ENCODE data around the gene ADCY10.
"Not testable (repeated sequence)": the region's sequence is repeated elsewhere in the genome, so short reads cannot be mapped to it uniquely, and the experiment has no call there.

The ADCY10 gene

DNA sequence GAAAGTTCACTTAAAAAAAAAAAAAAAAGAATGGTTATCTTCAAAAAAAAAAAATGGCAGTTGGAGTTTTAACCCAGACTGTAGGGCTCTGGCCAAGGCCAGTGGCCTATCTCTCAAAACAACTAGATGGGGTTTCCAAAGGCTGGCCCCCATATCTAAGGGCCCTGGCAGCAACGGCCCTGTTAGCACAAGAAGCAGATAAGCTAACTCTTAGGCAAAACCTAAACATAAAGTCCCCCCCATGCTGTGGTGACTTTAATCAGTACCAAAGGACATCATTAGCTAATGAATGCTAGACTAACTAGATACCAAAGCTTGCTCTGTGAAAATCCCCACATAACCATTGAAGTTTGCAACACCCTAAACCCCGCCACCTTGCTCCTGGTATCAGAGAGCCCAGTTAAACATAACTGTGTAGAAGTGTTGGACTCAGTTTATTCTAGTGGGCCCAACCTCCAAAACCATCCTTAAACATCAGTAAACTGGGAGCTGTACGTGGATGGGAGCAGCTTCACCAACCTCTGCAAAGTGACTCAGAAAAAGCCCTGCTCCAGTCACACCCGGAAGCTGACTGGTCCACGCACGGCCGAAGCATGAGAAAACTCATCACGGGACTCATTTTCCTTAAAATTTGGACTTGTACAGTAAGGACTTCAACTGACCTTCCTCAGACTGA lies 47.1 kb downstream of the ADCY10 start:
- not testable (repeated sequence) for H3K4me1 ChIP-seq (ENCODE audit: control insufficient read depth, insufficient read depth, low read length); H3K4me3 ChIP-seq (ENCODE audit: insufficient read depth, low read depth, low read length); H3K27ac ChIP-seq (ENCODE audit: insufficient read depth, low read depth, low read length, poor library complexity, severe bottlenecking); H3K27me3 ChIP-seq (ENCODE audit: control insufficient read depth, insufficient read depth, low read length, poor library complexity, severe bottlenecking); H3K9me3 ChIP-seq (ENCODE audit: control insufficient read depth, low read length); H3K36me3 ChIP-seq (ENCODE audit: control insufficient read depth, insufficient read depth, low read length)
- WGBS, 2 experiments, result 95 to 97% methylated on average over 6 to 8 of the region's 8 CpGs

DNA sequence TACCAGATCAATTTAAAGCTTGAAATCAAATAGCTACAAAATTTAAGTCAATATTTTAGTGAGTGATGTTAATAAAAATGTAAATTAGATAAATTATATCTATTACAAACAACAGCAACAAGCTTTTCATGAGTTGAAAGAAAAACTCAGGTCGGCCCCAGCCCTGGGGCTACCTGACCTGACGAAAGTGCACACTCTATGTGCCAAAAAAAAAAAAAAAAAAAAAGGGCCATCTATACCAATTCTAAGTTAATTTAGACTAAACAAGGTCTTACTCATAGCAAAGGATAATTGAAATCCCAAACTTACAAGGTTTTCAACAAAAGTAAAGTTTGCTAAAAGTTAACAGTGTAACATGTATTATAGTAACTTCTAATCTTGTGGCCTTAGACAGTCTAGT lies 47.6 kb downstream of the ADCY10 start:
- H3K27ac ChIP-seq (ENCODE audit: insufficient read depth, low read depth, low read length, poor library complexity, severe bottlenecking); H3K4me3 ChIP-seq (ENCODE audit: insufficient read depth, low read depth, low read length); H3K4me1 ChIP-seq (ENCODE audit: control insufficient read depth, insufficient read depth, low read length); H3K9me3 ChIP-seq (ENCODE audit: control insufficient read depth, low read length); H3K27me3 ChIP-seq (ENCODE audit: control insufficient read depth, insufficient read depth, low read length, poor library complexity, severe bottlenecking); H3K36me3 ChIP-seq (ENCODE audit: control insufficient read depth, insufficient read depth, low read length): not testable (repeated sequence)
- 97 to 100% methylated on average over 1 to 2 of the region's 2 CpGs for WGBS, 2 experiments

DNA sequence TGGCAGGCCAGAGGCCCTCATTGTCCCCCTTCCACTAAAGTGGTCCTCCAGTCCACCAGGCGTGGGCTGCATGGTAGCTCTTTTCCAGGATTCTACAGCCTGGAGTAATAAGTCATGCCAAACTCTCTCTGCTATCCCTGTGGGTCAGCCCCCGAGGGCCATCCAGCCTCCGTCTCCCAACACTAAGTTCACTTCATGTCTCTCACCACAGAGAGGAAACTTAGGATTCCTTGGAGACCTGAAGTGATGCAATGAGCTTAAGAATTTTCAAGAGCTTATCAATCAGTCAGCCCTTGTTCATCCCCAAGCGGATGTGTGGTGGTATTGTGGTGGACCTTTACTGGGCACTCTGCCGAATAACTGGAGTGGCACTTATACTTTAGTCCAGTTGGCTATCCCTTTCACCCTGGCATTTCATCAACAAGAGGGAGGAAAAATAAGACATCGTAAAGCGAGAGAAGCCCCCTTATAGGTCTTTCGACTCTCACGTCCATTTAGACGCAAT lies 48.1 kb downstream of the ADCY10 start:
- H3K9me3 ChIP-seq (ENCODE audit: control insufficient read depth, low read length); H3K36me3 ChIP-seq (ENCODE audit: control insufficient read depth, insufficient read depth, low read length); H3K4me3 ChIP-seq (ENCODE audit: insufficient read depth, low read depth, low read length); H3K4me1 ChIP-seq (ENCODE audit: control insufficient read depth, insufficient read depth, low read length); H3K27ac ChIP-seq (ENCODE audit: insufficient read depth, low read depth, low read length, poor library complexity, severe bottlenecking); H3K27me3 ChIP-seq (ENCODE audit: control insufficient read depth, insufficient read depth, low read length, poor library complexity, severe bottlenecking): not testable (repeated sequence)
- 96 to 98% methylated on average over 10 of the region's 10 CpGs for WGBS, 2 experiments

- not testable (repeated sequence) for H3K27ac ChIP-seq (ENCODE audit: insufficient read depth, low read depth, low read length, poor library complexity, severe bottlenecking); H3K4me1 ChIP-seq (ENCODE audit: control insufficient read depth, insufficient read depth, low read length); H3K36me3 ChIP-seq (ENCODE audit: control insufficient read depth, insufficient read depth, low read length); H3K9me3 ChIP-seq (ENCODE audit: control insufficient read depth, low read length); H3K27me3 ChIP-seq (ENCODE audit: control insufficient read depth, insufficient read depth, low read length, poor library complexity, severe bottlenecking); H3K4me3 ChIP-seq (ENCODE audit: insufficient read depth, low read depth, low read length)
These were observed 48.7 kb downstream of the ADCY10 start for GRCh38 chr1:167865193-167865592.

DNA sequence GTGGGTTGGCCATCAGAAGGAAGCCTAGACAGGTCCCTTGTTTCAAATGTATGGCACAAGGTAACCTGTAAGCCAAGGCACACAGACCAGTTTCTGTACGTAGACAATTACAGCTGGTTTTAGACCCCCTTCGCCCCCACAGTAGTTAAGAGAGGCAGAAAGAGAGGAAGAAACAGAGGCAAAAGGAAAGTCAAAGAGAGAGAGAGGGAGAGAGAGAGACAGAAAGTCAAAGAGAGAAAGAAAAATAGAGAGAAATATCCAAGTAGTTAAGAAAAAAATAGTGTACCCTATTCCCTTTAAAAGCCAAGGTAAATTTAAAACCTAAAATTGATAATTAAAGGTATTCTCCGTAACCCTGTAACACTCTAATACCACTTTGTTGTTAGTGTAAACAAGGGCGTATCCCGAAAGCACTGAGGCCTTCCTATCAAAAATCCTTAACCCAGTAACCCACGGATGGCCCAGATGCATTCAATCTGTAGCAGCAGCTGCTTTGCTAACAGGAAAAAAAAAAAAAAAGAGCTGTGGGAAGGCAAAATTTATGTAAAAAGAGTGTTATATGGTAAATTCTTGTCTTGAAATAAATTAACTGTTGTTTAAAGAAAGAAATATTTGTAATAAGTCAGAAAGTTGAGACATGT lies 49.4 kb downstream of the ADCY10 start:
- no peak overlapping the region for H3K4me3 ChIP-seq (ENCODE audit: insufficient read depth, low read depth, low read length)
- H3K36me3 ChIP-seq (ENCODE audit: control insufficient read depth, insufficient read depth, low read length), result no peaks in the 10 kb centered on the region
- no peak overlapping the region for H3K27ac ChIP-seq (ENCODE audit: insufficient read depth, low read depth, low read length, poor library complexity, severe bottlenecking)
- 82 to 94% methylated on average over 3 to 6 of the region's 6 CpGs for WGBS, 2 experiments
- no peaks in the 10 kb centered on the region for H3K27me3 ChIP-seq (ENCODE audit: control insufficient read depth, insufficient read depth, low read length, poor library complexity, severe bottlenecking)
- H3K9me3 ChIP-seq (ENCODE audit: control insufficient read depth, low read length), result no peaks in the 10 kb centered on the region
- no peaks in the 10 kb centered on the region for H3K4me1 ChIP-seq (ENCODE audit: control insufficient read depth, insufficient read depth, low read length)

DNA sequence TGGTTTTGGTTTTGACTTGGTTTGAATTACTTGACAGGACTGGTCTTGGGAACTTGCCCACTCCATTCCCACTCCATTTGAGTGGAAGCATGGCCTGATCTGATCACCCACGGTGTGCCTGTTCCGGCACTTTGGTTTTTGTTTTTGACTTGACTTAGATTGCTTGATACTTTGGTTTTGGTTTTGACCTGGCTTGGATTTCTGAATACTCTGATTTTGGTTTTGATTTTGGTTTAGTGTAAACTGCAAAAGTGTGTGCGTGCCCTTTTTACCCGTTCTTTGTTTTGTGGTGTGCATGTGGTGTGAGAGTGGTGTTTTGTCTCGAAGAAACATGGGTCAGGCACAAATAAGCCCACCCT lies 50.0 kb downstream of the ADCY10 start:
- H3K4me3 ChIP-seq (ENCODE audit: insufficient read depth, low read depth, low read length), result no peak overlapping the region
- 85 to 97% methylated on average over 5 of the region's 5 CpGs for WGBS, 2 experiments
- H3K27ac ChIP-seq (ENCODE audit: insufficient read depth, low read depth, low read length, poor library complexity, severe bottlenecking), result no peak overlapping the region
- H3K9me3 ChIP-seq (ENCODE audit: control insufficient read depth, low read length), result no peaks in the 10 kb centered on the region
- H3K36me3 ChIP-seq (ENCODE audit: control insufficient read depth, insufficient read depth, low read length), result no peaks in the 10 kb centered on the region
- no peaks in the 10 kb centered on the region for H3K4me1 ChIP-seq (ENCODE audit: control insufficient read depth, insufficient read depth, low read length)
- no peaks in the 10 kb centered on the region for H3K27me3 ChIP-seq (ENCODE audit: control insufficient read depth, insufficient read depth, low read length, poor library complexity, severe bottlenecking)

DNA sequence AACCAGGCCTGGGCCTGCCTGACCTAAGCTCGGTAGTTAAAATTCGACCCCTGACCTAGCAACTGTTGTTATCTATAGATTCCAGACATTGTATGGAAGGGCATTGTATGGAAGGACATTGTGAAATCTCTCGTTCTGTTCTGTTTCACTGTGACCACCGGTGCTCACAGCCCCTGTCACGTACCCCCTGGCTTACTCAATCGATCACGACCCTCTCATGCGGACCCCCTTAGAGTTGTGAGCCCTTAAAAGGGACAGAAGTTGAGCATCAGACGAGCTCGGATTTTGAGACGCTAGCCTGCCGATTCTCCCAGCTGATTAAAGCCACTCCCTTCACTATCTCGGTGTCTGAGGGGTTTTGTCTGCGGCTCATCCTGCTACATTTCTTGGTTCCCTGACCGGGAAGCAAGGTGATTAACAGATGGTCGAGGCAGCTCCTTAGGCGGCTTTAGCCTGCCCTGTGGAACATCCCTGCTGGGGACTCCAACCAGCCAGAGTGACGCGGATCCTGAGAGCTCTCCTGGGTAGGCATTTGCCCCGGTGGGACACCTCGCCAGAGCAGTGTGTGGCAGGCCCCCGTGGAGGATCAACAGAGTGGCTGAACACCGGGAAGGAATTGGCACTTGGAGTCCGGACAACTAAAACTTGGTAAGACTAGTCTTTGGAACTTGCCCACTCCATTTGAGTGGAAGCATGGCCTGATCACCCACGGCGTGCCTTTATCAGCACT lies 50.6 kb downstream of the ADCY10 start:
- not testable (repeated sequence) for H3K36me3 ChIP-seq (ENCODE audit: control insufficient read depth, insufficient read depth, low read length); H3K9me3 ChIP-seq (ENCODE audit: control insufficient read depth, low read length); H3K4me1 ChIP-seq (ENCODE audit: control insufficient read depth, insufficient read depth, low read length); H3K4me3 ChIP-seq (ENCODE audit: insufficient read depth, low read depth, low read length); H3K27ac ChIP-seq (ENCODE audit: insufficient read depth, low read depth, low read length, poor library complexity, severe bottlenecking); H3K27me3 ChIP-seq (ENCODE audit: control insufficient read depth, insufficient read depth, low read length, poor library complexity, severe bottlenecking)
- 89% methylated on average over 26 of the region's 26 CpGs for WGBS, 2 experiments

DNA sequence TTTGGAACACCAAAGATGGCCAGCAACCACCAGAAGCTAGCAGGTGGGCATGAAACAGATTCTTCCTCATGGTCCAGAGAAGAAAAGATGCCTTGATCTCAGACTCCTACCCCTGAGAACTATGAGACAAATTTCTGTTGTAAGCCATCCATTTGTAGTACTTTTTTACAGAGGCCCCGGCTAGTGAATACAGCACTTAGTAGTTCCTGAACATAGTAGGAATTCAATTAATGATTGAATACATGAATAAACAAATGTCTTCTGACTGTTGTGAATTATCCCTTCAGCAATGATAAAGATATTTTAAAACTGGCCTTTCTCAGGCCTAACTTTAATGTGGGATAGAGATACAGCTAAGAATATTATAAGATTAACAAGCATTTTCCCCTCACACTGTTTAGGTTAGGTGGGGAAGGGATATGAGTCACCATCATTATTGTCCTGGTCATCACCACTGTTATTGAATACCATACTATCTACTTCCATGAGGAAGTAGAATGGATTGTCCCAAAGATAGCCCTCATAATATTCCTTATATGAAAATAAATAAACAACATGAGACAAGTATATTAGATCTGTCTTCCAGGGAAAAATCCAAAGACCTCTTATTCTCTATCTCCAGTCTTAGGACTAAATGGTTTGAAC lies 51.4 kb downstream of the ADCY10 start:
- Histone ChIP-seq H3K4me3 (ENCODE audit: insufficient read depth, low read depth, low read length) (no peak overlapping the region), H3K27me3 (ENCODE audit: control insufficient read depth, insufficient read depth, low read length, poor library complexity, severe bottlenecking) (no peaks in the 10 kb centered on the region), H3K36me3 (ENCODE audit: control insufficient read depth, insufficient read depth, low read length) (no peaks in the 10 kb centered on the region), H3K4me1 (ENCODE audit: control insufficient read depth, insufficient read depth, low read length) (no peaks in the 10 kb centered on the region), H3K9me3 (ENCODE audit: control insufficient read depth, low read length) (no peaks in the 10 kb centered on the region), H3K27ac (ENCODE audit: insufficient read depth, low read depth, low read length, poor library complexity, severe bottlenecking) (no peak overlapping the region)
- 100% methylated on average over 1 of the region's 1 CpG; no CpG with 5 or more reads in 1 of the 2 experiments for WGBS, 2 experiments

GRCh38 chr1:167861664-167862381 lies 52.1 kb downstream of the ADCY10 start:
- Histone ChIP-seq H3K9me3 (ENCODE audit: control insufficient read depth, low read length) (no peaks in the 10 kb centered on the region), H3K4me1 (ENCODE audit: control insufficient read depth, insufficient read depth, low read length) (no peaks in the 10 kb centered on the region), H3K27ac (ENCODE audit: insufficient read depth, low read depth, low read length, poor library complexity, severe bottlenecking) (no peak overlapping the region), H3K36me3 (ENCODE audit: control insufficient read depth, insufficient read depth, low read length) (no peaks in the 10 kb centered on the region), H3K27me3 (ENCODE audit: control insufficient read depth, insufficient read depth, low read length, poor library complexity, severe bottlenecking) (no peaks in the 10 kb centered on the region), H3K4me3 (ENCODE audit: insufficient read depth, low read depth, low read length) (no peak overlapping the region)
- 73 to 82% methylated on average over 7 to 8 of the region's 8 CpGs for WGBS, 2 experiments
